ENCODE data around the gene ACOT13. TPM values are rescaled to one million over a fixed set of nuclear protein-coding genes. Genes with fewer than 3 reads are reported as not detected.

The ACOT13 gene
- 10 to 100 TPM; 13.4 to 14.4 TPM for total RNA-seq

GRCh38 chr6:24666641-24667377, at the start of gene ACOT13, which contains the start of gene TDP2:
ACOT13 (plus strand) TSS chr6:24667077; CDS start chr6:24667264, 187 bp downstream.
TDP2 (minus strand) TSS chr6:24666899; CDS start chr6:24666862, 37 bp downstream.

GRCh38 chr6:24719125-24719971, 52.5 kb downstream of the ACOT13 start, which contains the start of gene C6orf62:
C6orf62 (minus strand) TSS chr6:24719154; CDS start chr6:24718668, 486 bp downstream.

Other genes starting within 250 kb of the ACOT13 start
- gene GPLD1, start 177.5 kb upstream of the ACOT13 start, total RNA-seq, result not detected
- 1 to 10 TPM; 3.6 to 4.5 TPM for gene ALDH5A1, start 172.1 kb upstream of the ACOT13 start, total RNA-seq
- gene KIAA0319, start 20.9 kb upstream of the ACOT13 start, total RNA-seq, result under 1 TPM; 0.05 TPM
- gene TDP2, start 178 bp upstream of the ACOT13 start, total RNA-seq, result 10 to 100 TPM; 37.6 to 37.7 TPM
- gene C6orf62, start 52.1 kb downstream of the ACOT13 start, total RNA-seq, result 100 to 1,000 TPM; 127 TPM
- gene GMNN, start 107.9 kb downstream of the ACOT13 start, total RNA-seq, result 10 to 100 TPM; 42.3 to 43.5 TPM
- gene ARMH2, start 131.8 kb downstream of the ACOT13 start, total RNA-seq, result 1 to 10 TPM; 2.4 to 2.6 TPM